NCI-H226 (cell line): Measurements from ENCODE around the gene ZNF646.

Experiments
- DNase-seq: peaks from one replicate; pipeline ENCODE4 v3.0.0-alpha.2; 2015

The ZNF646 gene, protein sequence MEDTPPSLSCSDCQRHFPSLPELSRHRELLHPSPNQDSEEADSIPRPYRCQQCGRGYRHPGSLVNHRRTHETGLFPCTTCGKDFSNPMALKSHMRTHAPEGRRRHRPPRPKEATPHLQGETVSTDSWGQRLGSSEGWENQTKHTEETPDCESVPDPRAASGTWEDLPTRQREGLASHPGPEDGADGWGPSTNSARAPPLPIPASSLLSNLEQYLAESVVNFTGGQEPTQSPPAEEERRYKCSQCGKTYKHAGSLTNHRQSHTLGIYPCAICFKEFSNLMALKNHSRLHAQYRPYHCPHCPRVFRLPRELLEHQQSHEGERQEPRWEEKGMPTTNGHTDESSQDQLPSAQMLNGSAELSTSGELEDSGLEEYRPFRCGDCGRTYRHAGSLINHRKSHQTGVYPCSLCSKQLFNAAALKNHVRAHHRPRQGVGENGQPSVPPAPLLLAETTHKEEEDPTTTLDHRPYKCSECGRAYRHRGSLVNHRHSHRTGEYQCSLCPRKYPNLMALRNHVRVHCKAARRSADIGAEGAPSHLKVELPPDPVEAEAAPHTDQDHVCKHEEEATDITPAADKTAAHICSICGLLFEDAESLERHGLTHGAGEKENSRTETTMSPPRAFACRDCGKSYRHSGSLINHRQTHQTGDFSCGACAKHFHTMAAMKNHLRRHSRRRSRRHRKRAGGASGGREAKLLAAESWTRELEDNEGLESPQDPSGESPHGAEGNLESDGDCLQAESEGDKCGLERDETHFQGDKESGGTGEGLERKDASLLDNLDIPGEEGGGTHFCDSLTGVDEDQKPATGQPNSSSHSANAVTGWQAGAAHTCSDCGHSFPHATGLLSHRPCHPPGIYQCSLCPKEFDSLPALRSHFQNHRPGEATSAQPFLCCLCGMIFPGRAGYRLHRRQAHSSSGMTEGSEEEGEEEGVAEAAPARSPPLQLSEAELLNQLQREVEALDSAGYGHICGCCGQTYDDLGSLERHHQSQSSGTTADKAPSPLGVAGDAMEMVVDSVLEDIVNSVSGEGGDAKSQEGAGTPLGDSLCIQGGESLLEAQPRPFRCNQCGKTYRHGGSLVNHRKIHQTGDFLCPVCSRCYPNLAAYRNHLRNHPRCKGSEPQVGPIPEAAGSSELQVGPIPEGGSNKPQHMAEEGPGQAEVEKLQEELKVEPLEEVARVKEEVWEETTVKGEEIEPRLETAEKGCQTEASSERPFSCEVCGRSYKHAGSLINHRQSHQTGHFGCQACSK (N-terminal part only)

DNA sequence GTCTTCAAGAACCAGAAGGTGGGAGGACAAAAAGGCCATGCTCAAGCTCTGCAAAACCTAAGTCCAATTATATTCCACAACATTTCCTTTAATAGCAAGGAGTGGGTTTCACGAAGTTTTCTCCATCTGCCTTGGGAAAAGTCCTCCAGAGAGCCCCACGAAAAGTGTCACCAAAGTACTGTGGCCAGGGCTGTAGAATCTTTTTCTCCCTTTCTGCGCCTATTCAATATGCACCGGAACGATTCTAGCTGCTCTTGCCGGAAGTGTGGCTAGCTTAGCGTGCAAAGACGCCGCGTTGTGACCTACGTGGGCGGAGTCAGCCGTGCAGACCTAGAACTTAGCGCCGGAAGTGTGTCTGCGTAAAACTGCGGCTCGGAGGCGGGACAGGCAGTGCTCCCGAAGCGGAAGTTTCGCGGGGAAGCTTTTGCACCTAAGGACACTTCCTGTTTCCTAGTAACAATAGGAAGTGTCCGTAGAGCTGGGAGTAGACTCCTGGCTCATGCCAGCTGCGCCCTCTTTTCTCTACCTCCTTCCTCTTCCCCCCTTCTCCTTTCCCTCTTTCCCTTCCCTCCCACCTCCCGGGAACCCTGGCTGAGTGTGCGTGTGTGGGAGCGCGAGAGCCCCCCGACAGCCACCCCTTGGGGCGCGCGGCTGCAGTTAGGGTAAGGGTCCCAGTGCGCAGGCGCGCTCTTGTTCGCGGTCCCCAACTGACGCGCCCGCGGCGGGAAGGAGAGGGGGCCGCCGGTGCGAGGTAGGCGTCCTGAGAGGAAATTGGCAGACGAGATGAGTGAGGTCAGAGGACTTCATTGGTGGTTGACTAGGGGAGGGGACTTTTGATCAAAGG lies at the start of gene ZNF646, which contains the start of gene ZNF668:
Gene ZNF646, plus strand, starts transcription at position 453 of the 844 bp plus-strand sequence. CDS start 1,903 bp downstream, outside the sequence.
Gene ZNF668, minus strand, starts transcription at position 271 of the 844 bp plus-strand sequence. CDS start 9,781 bp downstream, outside the sequence.
- peak; percentile 99 for DNase-seq

DNA sequence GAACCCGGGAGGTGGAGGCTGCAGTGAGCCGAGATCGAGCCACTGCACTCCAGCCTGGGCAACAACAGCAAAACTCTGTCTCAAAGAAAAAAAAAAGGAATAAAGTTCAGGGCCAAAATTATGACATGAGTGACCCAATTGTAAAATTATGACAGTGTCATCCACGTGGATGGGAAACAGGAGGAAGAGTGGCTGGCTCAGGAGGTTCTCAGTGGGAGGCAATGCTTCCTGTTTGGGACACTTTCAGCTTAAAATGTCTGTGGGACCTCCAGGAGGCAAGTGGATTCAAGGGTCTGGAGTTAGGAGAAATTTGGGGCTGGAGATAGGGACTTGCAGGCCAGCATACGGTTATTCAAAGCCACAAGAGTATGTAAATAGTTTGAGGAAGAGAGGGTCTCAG lies 48.9 kb upstream of the ZNF646 start:
- no peak for DNase-seq

DNA sequence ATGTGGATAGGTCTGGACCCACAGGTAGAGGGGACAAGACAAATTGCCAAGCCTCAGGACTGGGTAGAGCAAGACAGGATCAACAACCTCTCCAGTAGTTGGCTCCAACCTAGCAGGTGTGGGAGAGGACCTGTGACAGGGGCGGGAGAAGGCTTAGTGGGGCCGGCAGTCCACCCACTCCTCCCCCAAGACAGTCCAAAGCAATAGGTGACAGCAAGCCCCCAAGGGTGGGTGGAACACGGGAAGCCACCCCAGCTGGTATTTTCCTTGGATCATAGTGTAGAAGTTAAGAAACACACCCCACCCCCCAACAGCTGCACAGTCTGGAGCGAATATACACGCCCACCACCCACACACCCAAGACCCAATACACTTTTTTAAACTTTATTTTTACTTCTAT lies 45.0 kb upstream of the ZNF646 start:
- no peak for DNase-seq

DNA sequence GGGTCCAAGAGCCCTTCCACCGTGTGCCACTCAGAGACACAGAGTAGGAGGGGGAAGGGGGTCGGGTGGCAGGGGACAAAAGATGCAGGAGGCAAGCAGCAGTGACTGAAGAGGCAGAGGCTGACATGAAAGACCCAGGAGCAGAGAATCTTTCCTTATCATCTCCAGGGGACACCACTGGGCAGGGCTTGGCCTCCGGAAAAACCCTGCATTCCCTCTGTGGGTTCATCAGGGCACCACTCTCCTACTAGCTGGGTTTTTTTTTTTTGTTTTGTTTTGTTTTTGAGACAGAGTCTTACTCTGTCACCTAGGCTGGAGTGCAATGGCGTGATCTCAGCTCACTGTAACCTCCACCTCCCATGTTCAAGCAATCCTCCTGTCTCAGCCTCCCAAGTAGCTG lies 42.9 kb upstream of the ZNF646 start:
- no peak for DNase-seq

DNA sequence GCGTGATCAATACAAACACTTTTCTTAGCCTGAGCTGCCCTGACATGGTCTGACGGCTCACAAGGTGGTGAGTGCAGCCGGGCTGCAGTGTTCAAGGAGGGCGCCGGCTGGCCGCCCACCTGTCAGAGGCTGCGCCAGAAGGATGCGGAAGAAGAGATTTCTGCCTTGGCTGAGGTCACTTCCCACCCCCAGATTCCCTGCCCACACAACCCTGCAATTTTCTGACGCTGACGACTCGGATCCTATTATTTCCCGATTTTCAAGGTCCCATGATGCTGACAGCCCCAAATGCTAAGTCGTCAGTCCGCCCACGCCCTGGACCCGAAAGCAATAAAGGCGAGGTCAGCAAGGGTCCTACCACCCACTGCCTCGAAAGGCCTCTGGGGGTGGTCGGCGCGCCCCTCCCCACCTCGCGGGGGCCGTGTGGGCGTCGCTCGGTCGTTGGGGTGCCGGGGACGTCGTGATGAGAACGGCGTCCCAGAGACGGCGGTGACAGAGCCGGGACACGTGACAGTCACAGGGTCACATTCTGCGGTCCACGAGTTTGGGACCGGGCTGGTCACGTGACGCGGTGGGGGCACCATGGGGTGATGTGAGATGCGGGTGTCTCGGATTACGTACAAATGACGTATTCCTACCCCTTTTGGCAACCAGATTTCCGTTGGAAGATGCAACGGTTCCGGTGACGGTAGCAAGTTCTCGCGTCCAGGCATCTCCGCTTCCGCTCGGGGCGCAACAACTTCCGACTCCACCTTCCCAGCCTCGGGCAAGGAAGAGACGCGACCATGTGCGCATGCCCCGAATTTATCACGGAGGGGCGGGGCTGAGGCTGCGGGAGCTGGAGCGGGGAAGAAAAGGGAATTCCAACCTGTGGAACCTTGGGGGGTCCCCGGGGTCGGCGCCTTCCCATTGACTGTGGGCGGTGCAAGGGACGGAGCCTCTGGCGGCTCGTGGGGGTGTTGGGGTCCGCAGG lies 41.2 kb upstream of the ZNF646 start, which contains the start of gene STX4:
Gene STX4, plus strand, starts transcription at position 823 of the 973 bp plus-strand sequence. CDS start 248 bp downstream, outside the sequence.
- DNase-seq, result peak; percentile 95

DNA sequence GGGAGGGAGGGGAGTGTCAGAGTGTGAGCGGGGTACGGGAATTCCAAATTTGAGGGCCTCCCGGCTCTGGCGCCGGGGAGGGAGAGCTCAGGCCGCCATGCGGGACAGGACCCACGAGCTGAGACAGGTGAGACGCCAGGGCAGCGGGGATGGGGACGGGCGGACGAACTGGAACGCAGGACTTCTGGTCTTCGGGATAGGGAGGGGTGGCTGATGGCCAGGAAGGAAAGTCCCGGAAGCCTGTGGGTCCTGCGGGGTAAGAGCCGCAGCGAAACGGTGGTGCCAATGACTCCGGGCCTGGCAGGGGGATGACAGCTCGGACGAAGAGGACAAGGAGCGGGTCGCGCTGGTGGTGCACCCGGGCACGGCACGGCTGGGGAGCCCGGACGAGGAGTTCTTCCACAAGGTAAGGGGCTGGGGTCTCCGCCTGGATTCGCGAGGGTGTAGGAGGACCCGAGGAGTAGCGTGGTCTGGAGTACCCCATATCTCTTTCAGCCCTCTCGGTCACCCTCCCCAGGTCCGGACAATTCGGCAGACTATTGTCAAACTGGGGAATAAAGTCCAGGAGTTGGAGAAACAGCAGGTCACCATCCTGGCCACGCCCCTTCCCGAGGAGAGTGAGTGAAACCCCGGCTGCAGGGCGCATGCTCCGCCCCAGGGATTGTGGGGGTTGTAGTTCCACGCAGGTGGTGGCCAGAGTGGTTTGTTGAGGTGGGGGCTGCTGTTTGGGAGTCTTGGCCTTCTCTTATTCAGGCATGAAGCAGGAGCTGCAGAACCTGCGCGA lies 40.3 kb upstream of the ZNF646 start:
- peak; percentile 71 for DNase-seq

DNA sequence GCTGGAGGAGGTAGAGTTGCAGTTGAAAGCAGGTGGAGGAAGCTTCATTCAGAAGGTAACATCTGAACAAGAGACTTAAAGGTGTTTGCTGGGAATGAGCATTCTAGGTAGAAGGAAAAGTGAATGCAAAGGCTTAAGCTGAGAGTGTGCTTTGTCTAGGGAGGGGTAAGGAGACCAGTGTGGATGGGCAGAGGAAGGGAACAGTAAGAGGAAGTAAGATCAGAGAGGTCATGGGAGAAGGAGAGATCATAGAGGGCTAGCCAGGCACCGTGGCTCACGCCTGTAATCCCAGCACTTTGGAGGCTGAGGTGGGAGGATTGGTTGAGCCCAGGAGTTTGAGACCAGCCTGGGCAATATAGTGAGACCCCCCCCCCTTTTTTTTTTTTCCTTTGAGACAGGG lies 37.5 kb upstream of the ZNF646 start:
- DNase-seq, result no peak

DNA sequence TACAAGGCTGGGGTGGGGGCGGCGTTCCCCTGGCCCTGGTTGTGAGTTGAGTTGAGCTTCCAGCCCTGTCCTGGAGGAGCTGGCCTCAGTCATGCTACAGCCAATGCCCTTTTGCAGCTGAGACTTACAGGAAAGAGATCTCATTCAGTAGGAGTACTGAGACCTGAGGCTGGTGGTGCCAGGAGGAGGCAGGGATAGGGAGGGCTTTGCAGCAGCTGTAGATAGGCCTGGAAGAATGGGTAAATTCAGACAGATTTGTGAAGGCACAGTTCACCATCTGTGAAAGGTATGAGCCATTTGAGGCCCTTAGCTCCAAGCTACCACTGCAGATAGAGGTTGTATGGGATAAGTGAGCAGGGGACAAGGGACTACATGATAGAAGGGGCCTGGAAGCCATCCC lies 35.2 kb upstream of the ZNF646 start:
- DNase-seq, result no peak

DNA sequence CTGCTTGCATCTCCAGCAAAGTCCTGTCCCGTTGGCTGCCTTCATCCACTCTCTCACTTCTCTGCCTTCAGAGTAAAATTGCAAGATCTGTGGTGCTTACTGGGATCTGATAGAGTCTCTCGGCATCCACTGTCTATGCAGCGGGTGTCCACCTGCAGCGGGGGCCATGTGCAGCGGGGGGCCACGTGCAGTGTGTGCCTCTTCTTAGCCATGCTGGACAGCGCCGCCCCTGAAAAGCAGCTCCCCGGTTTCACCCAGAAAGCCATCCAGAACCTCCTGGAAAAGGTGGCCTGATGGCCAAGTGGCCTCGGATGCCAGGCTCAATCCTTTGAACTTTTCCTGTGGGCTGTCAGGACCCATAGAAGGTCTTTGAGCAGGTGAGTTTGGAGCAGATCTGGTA lies 31.4 kb upstream of the ZNF646 start:
- DNase-seq, result no peak

DNA sequence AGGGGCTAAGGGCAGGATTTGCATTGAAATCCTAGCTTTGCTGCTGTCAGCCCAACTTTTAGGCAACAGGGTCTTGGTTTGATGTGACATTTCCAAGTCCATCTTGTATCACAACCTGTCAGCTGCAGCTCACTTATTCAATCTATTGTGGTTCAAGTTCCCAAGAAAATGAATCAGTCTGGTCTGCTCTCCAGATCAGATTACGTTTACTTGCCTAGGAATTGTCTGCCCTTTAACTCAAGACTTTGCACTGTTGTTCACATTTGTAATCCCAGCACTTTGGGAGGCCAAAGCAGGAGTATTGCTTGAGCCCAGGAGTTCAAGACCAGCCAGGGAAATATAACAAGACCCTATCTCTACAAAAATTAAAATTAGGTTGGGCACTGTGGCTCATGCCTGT lies 30.9 kb upstream of the ZNF646 start:
- no peak for DNase-seq

DNA sequence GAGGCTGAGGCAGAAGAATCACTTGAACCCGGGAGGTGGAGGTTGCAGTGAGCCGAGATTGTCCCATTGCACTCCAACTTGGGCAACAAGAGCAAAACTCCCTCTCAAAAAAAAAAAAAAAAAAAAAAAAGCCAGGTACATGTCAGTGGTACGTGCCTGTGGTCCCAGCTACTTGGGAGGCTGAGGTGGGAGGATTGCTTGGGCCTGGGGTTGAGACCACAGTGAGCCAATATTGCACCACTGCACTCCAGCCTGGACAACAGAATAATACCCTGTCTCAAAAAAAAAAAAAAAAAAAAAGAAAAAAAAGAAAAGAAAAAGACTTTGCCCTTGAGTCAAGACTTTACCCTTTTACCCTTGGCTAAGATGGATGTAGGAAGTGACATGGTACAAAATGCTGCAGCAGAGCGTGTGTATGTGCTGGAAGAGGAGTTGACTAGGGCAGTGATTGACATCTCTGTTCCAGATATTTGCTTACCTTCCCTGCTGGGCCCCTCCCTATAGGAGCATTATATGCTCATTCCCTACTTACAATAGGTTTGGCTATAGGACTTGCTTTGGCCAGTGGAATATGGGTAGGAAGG lies 30.2 kb upstream of the ZNF646 start:
- no peak for DNase-seq

DNA sequence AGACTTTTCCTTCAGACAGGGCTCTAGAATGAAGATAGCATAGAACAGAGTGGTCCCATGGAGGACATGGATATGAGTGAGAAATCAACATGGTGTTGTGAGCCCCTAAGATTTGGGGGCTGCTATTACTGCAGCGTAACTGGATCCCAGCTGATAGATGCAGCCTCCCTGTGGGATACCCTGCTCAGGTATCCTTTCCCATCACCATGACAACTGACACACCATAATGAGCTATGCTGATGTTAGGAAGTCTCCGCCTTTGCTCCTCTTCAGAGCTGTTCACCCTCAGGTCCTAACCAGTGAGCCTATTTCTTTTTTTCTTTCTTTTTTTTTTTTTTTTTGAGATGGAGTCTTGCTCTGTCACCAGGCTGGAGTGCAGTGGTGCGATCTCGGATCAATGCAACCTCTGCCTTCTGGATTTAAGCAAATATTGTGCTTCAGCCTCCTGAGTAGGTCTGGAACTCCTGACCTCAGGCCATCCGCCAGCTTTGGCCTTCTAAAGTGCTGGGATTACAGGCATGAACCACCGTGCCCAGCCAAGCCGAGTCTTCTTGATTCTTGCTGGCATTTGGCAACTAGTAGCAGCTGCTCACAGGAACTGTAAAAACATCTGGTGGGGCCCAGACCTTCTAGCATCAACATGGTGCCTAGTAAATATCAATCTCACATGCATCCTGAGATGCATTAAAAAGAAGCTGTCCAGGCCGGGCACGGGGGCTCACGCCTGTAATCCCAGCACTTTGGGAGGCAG lies 23.8 kb upstream of the ZNF646 start:
- no peak for DNase-seq

DNA sequence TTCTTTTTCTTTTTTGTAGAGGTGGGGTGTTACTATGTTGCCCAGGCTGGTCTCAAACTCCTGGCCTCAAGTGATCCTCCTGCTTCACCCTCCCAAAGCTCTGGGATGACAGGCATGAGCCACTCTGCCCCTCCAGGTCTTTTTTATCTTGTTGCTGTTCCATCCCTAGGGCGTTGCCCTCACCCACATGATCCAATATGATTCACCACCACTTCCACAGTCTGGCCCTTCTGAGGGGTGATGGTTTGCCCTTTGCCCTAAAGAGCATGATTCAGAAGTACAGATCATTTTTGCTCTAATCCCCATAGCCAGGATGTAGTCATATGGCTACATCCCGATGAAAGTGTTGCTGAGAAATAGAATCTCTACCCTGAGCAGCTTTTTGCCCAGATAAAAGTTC lies 22.1 kb upstream of the ZNF646 start:
- peak; percentile 95 for DNase-seq

DNA sequence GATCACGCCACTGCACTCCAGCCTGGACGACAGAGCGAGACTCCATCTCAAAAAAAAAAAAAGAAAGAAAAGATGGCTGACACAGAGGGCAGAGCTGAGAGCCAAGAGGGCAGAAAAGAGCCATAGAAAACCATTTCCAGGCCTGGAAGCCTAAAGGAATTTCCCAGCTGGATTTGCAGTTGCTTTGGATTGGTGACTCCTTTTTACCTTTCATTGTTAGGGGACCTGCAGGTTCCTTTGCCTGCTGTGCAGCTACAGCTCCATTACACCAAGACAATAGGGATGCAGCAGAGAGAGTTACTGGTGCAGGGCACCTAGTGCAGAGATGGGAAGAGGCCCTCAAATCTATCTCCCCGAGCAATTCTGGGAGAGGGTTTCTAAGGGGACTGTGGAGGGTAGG lies 18.6 kb upstream of the ZNF646 start:
- DNase-seq, result no peak

DNA sequence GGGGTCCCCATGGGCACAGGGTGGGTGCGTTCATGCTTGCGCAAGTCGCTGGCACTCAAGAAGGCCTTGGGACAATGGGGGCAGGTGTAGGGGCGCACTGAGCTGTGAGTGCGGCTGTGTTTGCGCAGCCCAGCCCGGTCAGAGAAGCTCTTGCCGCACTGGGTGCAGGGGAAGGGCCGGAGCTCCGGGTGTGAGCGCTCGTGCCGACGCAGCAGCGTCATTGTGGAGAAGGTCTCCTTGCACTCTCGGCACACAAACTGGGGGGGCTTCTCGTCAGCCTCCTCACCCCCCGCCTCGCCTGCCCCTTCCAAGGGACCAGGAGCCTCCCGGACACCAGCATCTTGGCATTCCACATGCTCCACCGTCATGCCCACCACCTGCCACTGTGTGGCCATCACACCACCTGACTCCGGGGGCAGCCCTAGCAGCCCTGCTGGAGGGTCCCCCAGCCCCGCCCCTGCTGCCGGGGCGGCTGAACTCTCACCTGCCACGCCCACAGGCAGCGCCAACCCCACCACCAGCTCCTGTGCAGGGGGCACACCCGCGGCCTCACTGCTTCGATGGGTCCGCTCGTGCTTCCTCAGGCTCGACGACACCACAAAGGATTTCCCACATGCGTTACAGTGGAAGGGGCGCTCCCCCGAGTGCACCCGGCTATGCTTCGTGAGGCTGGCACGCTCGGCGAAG lies 13.0 kb upstream of the ZNF646 start:
- no peak for DNase-seq

DNA sequence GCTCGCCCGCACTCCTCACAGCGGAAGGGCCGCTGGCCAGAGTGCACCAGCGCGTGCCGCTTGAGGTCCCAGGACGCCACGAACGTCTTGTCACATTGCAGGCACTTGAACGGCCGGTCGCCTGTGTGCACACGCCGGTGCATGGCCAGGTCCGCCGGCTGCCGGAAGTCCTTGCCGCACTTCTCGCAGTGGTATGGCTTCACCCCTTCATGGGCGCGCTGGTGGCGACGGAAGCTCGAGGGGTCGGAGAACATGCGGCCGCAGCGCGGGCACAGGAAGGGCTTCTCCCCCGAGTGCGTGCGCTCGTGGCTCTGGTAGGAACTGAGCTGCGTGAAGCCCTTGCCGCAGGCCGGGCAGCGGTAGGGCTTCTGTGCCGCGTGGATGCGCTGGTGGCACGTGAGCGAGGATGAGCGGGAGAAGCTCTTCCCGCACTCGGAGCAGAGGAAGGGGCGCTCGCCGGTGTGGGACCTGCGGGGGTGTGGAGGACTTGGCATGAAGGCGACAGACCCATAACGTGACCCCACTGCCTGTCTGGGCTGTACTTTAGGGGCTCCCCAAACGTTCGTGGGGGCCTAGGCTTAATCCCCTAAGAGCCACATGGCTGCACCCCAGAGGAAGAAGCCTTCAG lies 12.3 kb upstream of the ZNF646 start:
- DNase-seq, result no peak

DNA sequence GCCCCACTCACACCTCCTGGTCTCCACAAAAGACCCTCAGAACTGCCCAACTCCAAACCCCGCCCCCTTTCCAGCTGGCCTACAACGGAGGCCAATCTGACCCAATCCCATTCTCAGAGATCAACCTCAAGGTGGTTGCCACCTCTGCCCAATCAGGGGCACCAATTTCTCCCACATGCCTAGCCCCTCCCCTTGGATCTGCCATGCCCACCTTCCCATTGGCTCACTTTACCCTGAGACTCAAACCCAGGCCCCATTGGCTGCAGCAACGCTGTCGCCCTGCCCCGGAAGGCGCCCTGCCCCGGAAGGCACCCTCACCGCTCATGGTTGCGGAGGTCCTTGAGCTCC lies 10.8 kb upstream of the ZNF646 start:
- DNase-seq, result no peak
